Stimulated activated CD4-positive, alpha-beta T cell treated with anti-CD3 and anti-CD28 coated beads, Interleukin-4, amount 100 ng/mL, for 24 hours (primary cell): Measurements from ENCODE around the gene ASIC1.

Source experiments
- DNase-seq: peaks from one replicate; pipeline ENCODE4 v3.0.0-alpha.2; 2020

Gene ASIC1

GRCh38 chr12:50041062-50041860 is 16.1 kb upstream of the ASIC1 start:
- DNase-seq: no peak

GRCh38 chr12:50041962-50042361 is 15.4 kb upstream of the ASIC1 start:
- DNase-seq: no peak

DNA sequence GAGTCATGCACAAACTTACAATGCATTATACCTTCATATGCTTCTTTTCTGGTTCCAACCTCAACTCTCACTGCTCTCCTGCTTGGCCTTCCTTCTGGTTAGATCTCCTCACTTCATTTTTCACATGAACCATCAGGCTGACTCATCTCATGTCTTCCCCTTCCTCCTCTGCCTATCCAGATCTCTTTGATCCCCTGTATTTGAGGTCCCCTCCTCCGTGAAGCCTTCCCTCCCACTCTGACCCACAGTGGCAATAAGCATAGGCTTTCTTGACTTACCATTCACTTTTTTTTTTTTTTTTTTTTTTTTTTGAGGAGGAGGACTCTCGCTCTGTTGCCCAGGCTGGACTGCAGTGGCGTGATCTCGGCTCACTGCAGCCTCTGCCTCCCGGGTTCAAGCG is 14.7 kb upstream of the ASIC1 start:
- no peak for DNase-seq

DNA sequence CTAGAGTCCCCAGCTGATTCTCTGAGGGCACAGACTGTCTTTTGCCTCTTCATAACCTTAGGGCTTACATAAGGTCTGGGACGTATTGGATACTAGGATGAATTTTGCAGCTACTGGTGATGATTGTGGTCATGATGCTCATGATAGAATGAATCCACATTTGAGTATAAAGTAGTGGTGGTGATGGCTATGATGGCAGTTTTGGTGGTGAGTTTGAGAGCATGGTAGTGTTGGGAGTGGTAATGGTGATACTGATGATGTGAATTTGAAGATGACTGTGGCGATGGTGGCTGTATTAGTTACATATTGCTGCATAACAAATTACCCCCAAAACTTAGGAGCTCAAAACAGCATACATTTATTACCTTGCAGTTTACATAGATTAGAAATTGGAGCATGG is 14.1 kb upstream of the ASIC1 start:
- DNase-seq: no peak

DNA sequence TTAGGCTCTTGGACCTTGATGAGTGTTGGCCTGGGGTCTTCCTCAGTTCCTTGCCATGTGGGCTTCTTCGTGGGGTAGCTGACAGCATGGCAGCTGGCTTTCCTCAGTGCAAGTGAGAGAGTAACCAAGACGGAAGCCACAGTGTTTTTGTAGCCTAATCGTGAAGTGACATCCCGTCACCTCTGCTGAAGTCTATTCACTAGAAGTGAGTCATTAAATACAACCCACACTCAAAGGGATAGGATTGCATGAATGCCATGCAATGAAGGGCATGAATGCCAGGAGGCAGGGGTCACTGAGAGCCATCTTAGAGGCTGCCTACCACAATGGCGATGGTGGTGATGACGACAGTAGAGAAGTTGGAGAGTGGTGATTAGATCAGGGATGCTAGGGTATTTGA is 13.5 kb upstream of the ASIC1 start:
- DNase-seq: no peak

DNA sequence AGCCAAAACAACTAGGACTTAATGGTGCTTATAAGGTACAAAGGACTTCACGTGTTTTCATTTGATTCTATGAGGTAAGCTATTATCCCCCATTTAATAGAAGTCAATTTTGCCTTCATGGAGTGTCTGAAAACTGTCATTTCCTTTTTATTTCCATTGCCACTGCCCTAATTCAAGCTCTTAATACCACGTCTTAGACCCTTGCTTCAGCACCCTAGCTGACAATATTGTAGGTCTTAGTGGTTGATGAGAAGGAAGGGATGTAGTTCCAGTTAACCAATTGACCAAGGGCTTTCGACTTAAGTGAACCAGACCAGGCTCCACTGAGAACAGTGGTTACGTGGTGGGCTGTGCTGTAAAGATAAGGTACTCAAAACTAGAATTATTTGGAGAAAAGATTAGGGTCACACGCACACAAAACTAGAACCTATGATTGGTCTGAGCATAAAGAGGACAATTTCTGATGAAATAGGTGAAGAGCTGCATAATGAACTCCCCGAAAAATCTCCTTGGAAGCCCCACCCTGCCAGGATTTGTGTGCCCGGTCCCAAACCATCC is 9.6 kb upstream of the ASIC1 start:
- DNase-seq: no peak

DNA sequence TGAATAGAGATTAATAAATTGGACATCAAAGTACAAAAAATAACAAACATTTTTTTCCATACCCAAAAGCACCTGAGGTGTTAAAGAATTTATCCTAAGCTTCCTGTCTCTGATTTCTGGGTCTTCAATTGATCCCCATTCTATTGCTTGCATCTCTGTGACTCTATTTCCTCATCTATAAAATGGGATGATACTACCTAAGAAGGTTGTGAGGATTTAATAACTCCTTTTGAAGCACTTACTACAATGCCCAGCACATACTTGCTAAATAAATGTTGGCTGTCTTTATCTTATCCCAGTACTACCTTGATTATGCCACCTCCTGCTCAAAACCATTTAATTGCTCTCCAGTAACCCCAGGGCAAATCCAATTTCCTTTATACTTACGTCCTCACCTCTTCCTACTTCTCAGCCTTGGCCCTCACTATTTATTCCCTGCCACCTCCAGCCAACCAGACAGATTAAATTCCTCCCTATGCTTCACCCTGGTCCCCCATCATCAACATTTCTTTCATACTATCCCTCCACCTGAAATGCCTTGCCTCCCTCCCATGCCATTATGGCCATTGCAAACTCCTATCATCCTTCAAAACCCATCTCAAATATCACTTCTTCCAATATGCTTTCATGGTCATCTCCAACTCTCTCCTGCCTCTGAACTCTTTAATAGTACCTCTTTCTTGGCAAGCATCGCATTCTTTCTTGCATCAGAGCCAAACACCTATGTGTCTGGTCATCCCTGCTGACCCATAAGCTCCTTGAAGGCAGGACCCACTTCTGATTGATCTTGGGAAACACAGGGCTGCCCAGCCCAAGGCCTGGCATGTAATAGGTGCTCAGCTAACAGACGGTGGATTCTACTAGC is 7.9 kb upstream of the ASIC1 start:
- no peak for DNase-seq

DNA sequence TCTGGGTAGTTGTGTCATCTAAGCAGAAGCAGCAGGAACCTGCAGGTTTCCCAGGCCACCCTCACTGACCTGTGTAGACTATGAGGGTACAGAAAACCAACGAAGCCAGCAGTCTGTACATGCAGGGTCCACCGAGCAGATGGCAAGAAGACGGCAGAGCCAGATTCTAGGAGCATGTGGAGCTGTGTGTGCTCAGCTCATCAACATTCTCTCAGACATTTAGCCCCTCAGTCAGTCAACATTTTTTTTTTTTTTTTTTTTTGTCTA is 7.3 kb upstream of the ASIC1 start:
- no peak for DNase-seq

GRCh38 chr12:50050410-50051098 is 6.8 kb upstream of the ASIC1 start:
- DNase-seq: no peak

- DNase-seq: no peak
Measured at GRCh38 chr12:50051101-50051806, 6.1 kb upstream of the ASIC1 start.

GRCh38 chr12:50052544-50052943 is 4.9 kb upstream of the ASIC1 start:
- DNase-seq: no peak

DNA sequence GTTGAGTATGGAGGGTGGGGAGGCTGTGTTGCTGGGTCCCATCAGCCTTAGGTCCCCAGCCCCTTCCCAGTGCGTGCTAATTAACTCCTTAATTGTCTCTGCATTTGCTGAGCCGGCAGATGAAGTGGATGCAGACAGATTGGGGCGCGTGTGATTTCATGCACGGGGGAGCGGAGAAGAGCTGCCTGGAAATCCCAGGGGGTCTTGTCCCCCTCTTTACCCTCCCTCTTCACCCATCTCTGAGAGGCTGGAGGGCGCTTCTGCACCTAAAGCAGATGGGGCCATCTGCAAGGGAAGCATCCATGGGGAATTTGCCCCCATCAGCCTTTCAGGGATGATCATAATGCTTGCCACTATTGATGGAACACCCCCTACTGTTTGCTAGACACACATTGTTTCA is 4.4 kb upstream of the ASIC1 start:
- DNase-seq: no peak

GRCh38 chr12:50053583-50053982 is 3.8 kb upstream of the ASIC1 start:
- DNase-seq: no peak

GRCh38 chr12:50055831-50056638 is 1.4 kb upstream of the ASIC1 start:
- peak; percentile 64 for DNase-seq

DNA sequence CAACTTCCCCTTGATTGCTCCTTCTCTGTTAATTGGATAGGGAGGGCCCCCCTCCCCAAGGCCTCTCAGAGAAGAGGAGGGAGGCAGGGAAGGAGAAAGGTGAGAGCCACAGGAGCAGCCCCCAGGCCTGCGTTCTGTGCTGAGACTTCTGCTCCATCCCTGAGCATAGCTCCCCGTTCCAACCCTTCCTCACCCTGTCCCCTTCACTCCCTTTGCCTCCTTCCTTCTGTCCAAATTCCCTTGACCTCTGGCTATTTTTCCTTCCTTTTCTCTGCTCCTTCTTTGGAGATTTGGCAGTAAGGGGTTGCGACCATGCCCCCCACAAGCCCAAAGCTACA is 788 bp upstream of the ASIC1 start:
- no peak for DNase-seq

- DNase-seq: no peak
Measured at GRCh38 chr12:50057896-50058670, 687 bp downstream of the ASIC1 start.

DNA sequence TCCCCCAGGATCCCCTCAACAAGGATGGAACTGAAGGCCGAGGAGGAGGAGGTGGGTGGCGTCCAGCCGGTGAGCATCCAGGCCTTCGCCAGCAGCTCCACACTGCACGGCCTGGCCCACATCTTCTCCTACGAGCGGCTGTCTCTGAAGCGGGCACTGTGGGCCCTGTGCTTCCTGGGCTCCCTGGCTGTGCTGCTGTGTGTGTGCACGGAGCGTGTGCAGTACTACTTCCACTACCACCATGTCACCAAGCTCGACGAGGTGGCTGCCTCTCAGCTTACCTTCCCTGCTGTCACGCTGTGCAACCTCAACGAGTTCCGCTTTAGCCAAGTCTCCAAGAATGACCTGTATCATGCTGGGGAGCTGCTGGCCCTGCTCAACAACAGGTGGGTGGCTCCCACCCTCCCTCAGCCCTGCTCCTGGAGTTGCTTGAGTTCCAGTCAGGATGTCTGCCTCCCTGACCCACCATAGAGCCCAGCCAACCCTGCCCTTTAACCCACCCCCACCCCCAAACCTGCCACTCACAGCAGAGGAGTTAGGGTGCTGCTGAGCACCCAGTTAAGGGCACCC is 1.4 kb downstream of the ASIC1 start:
- DNase-seq: no peak

GRCh38 chr12:50059440-50060119 is 2.2 kb downstream of the ASIC1 start:
- peak; percentile 43 for DNase-seq

- no peak for DNase-seq
Measured at GRCh38 chr12:50060120-50060468, 2.7 kb downstream of the ASIC1 start.

DNA sequence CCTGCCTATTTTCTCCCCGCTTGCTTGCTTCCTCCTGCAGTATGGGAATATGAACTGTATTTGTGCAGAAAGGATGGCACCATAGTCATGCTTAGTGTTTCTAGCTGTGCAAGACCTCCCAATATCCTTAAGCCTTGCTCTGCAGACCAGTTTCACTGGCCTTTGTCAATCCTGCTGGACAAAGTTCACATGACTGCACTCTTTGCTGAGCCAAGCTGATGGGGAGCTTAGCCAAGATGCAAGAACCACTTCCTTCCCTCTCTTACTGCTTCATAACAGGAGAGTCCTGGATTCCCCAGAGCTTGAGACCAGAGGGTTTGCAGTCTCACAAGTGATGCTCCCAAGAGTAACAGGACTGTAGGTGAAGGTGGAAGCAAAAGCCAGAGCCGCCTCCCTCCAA is 3.8 kb downstream of the ASIC1 start:
- DNase-seq: no peak
